HEK293T (cell line): ENCODE measurements around the gene LRFN5.

Source experiments
- ARNT ChIP-seq: fragments of 450-650 bp; IDR thresholded peaks from 2 replicates; pipeline ENCODE4 v1.6.1; 2017; ENCODE audit warnings: mild to moderate bottlenecking
- BHLHE40 ChIP-seq: fragments of 450-650 bp; IDR thresholded peaks from 2 replicates; pipeline ENCODE4 v1.6.1; 2016; ENCODE audit warnings: mild to moderate bottlenecking, moderate library complexity, borderline replicate concordance
- ELF4 ChIP-seq: fragments of 450-650 bp; IDR thresholded peaks from 2 replicates; pipeline ENCODE4 v1.6.1; 2017; ENCODE audit warnings: antibody characterized with exemption
- FOXA1 ChIP-seq: fragments of 450-650 bp; IDR thresholded peaks from 2 replicates; pipeline ENCODE4 v1.6.1; 2016; ENCODE audit warnings: mild to moderate bottlenecking
- FOXK2 ChIP-seq: fragments of 450-650 bp; IDR thresholded peaks from 2 replicates; pipeline ENCODE4 v1.6.1; 2016; ENCODE audit warnings: mild to moderate bottlenecking
- FOXM1 ChIP-seq: fragments of 450-650 bp; IDR thresholded peaks from 2 replicates; pipeline ENCODE4 v1.6.1; 2017; ENCODE audit warnings: mild to moderate bottlenecking, borderline replicate concordance
- HDGF ChIP-seq: fragments of 450-650 bp; IDR thresholded peaks from 2 replicates; pipeline ENCODE4 v1.6.1; 2017; ENCODE audit warnings: antibody characterized with exemption, borderline replicate concordance
- SP1 ChIP-seq: fragments of 450-650 bp; IDR thresholded peaks from 2 replicates; pipeline ENCODE4 v1.6.1; 2017
- TARDBP ChIP-seq: fragments of 450-650 bp; IDR thresholded peaks from 2 replicates; pipeline ENCODE4 v1.6.1; 2016
- ZNF384 ChIP-seq: fragments of 450-650 bp; IDR thresholded peaks from 2 replicates; pipeline ENCODE4 v1.6.1; 2016

DNA sequence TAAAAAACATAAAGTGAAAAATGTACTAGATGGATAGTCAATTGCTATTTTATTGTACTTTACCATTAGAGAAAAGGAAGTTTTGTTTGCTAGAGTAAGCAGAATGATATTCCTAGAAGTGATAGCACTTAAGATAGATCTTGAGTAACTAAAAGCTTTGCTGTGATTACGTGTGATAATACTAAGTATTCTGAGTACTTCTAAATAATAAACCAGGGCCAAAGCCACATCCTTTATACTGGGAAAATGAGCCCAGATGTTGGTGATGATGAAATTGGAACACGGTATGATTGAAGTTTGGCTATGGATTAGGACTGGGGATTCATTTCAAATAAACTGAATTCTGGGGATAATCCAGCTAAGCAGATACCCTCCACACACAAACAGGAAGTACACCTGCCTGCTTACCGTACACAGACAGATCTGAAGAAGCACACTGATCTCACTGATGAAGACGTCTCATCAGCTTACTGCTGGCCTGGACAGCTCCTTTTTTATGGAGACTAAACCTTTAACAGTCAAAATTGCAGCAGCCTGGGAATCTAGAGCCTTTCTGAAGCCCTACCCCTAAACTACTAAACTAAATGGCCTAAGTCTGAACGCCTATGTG is 199.8 kb downstream of the LRFN5 start:
- TF ChIP-seq FOXM1 (no peak), ARNT (no peak), ZNF384 (no peak), BHLHE40 (no peak), TARDBP (no peak), FOXA1 (no peak), FOXK2 (no peak), HDGF (no peak), SP1 (no peak), ELF4 (no peak)
